ENCODE results near the gene PLA2G4A. TPM values are rescaled to one million over a fixed set of nuclear protein-coding genes. Genes with fewer than 3 reads are reported as not detected.

PLA2G4A gene
- polyA plus RNA-seq, 1 of the 3 experiments (the other 2 are of a cell fraction) = 0.26 TPM

GRCh38 chr1:186949173-186949572, 120.4 kb downstream of the PLA2G4A start:
- H3K36me3 ChIP-seq (replicated peaks in 1 of 2; ENCODE audit: control insufficient read depth in 1 of 2, insufficient read depth in 2 of 2, low read length in 1 of 2) = no peaks in the 10 kb centered on the region
- no peak for DNase-seq
- H3K79me2 ChIP-seq (ENCODE audit: insufficient read depth) = no peaks in the 10 kb centered on the region
- H3K27me3 ChIP-seq (ENCODE audit: insufficient read depth) = no peaks in the 10 kb centered on the region
- WGBS (ENCODE audit: low lambda C conversion rate) = 0% methylated on average over 1 of the region's 1 CpG
- no peaks in the 10 kb centered on the region for H3K9me2 ChIP-seq
- H3K4me1 ChIP-seq (ENCODE audit: control insufficient read depth in 1 of 2, insufficient read depth in 2 of 2, low read depth in 1 of 2, low read length in 1 of 2) = no peaks in the 10 kb centered on the region
- POLR2A ChIA-PET = no interaction called here
- H3K4me2 ChIP-seq = no peak overlapping the region
- no peak overlapping the region for H3K4me3 ChIP-seq (ENCODE audit: low read depth in 2 of 2, low read length in 1 of 2)
- H3K27ac ChIP-seq (ENCODE audit: low read depth in 2 of 2, low read length in 1 of 2) = no peak overlapping the region
- H3K9me3 ChIP-seq = no peaks in the 10 kb centered on the region
- no peak overlapping the region for H3K9ac ChIP-seq
- H3F3A ChIP-seq (replicated peaks; ENCODE audit: insufficient read depth) = no peaks in the 10 kb centered on the region
- H2AFZ ChIP-seq (ENCODE audit: low read depth) = no peak overlapping the region
- no peaks in the 10 kb centered on the region for H4K20me1 ChIP-seq (ENCODE audit: insufficient read depth)
- TF ChIP-seq, protein P1, sequence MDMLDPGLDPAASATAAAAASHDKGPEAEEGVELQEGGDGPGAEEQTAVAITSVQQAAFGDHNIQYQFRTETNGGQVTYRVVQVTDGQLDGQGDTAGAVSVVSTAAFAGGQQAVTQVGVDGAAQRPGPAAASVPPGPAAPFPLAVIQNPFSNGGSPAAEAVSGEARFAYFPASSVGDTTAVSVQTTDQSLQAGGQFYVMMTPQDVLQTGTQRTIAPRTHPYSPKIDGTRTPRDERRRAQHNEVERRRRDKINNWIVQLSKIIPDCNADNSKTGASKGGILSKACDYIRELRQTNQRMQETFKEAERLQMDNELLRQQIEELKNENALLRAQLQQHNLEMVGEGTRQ (IDR thresholded peaks at IDR 0.05; ENCODE audit: borderline replicate concordance, low read depth, low read length) = no peak
- TF ChIP-seq, protein P2, sequence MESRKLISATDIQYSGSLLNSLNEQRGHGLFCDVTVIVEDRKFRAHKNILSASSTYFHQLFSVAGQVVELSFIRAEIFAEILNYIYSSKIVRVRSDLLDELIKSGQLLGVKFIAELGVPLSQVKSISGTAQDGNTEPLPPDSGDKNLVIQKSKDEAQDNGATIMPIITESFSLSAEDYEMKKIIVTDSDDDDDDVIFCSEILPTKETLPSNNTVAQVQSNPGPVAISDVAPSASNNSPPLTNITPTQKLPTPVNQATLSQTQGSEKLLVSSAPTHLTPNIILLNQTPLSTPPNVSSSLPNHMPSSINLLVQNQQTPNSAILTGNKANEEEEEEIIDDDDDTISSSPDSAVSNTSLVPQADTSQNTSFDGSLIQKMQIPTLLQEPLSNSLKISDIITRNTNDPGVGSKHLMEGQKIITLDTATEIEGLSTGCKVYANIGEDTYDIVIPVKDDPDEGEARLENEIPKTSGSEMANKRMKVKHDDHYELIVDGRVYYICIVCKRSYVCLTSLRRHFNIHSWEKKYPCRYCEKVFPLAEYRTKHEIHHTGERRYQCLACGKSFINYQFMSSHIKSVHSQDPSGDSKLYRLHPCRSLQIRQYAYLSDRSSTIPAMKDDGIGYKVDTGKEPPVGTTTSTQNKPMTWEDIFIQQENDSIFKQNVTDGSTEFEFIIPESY (IDR thresholded peaks at IDR 0.05; ENCODE audit: borderline replicate concordance, low read depth) = no peak
- TF ChIP-seq YY1 (IDR thresholded peaks at IDR 0.05; ENCODE audit: low read depth) (no peak), RCOR1 (IDR thresholded peaks at IDR 0.05; ENCODE audit: low read length) (no peak), NRF1 (IDR thresholded peaks at IDR 0.05; ENCODE audit: low read depth, low read length) (no peak), TEAD4 (IDR thresholded peaks at IDR 0.05; ENCODE audit: borderline replicate concordance, insufficient read depth) (no peak), SIN3A (IDR thresholded peaks at IDR 0.05; ENCODE audit: borderline replicate concordance, low read depth, low read length) (no peak), EZH2phosphoT487 (IDR thresholded peaks at IDR 0.05; ENCODE audit: borderline replicate concordance, low read depth) (no peak), ELF1 (IDR thresholded peaks at IDR 0.05) (no peak), TCF12 (IDR thresholded peaks at IDR 0.05) (no peak), FOXM1 (IDR thresholded peaks at IDR 0.05; ENCODE audit: low read depth) (no peak), RXRA (IDR thresholded peaks at IDR 0.05; ENCODE audit: borderline replicate concordance, low read depth) (no peak), FOSL2 (IDR thresholded peaks at IDR 0.05; ENCODE audit: borderline replicate concordance, low read depth) (no peak)
- TF ChIP-seq, protein P3, sequence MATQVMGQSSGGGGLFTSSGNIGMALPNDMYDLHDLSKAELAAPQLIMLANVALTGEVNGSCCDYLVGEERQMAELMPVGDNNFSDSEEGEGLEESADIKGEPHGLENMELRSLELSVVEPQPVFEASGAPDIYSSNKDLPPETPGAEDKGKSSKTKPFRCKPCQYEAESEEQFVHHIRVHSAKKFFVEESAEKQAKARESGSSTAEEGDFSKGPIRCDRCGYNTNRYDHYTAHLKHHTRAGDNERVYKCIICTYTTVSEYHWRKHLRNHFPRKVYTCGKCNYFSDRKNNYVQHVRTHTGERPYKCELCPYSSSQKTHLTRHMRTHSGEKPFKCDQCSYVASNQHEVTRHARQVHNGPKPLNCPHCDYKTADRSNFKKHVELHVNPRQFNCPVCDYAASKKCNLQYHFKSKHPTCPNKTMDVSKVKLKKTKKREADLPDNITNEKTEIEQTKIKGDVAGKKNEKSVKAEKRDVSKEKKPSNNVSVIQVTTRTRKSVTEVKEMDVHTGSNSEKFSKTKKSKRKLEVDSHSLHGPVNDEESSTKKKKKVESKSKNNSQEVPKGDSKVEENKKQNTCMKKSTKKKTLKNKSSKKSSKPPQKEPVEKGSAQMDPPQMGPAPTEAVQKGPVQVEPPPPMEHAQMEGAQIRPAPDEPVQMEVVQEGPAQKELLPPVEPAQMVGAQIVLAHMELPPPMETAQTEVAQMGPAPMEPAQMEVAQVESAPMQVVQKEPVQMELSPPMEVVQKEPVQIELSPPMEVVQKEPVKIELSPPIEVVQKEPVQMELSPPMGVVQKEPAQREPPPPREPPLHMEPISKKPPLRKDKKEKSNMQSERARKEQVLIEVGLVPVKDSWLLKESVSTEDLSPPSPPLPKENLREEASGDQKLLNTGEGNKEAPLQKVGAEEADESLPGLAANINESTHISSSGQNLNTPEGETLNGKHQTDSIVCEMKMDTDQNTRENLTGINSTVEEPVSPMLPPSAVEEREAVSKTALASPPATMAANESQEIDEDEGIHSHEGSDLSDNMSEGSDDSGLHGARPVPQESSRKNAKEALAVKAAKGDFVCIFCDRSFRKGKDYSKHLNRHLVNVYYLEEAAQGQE (IDR thresholded peaks at IDR 0.05; ENCODE audit: low read depth, low read length) = no peak
- CTCF ChIA-PET = no interaction called here
